Measurements from ENCODE around the gene ZDHHC21.

DNA sequence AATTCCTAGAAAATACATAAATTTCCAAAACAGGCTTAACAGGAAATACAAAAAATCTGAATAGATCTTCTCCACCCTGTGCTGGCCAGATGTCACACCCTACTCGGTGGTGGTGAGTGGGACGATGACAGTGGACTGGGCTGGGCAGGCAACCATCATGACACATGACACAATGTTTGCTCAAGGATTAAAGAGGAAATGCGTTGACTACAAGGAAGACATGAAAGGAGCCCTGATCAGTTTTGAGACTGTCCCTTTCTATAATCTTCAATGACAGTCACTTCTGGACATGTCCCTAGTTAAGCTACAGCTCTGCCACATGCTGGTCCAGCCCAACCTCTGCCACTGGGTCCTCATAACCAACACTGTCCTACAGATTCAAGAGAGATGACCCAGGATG, 99.8 kb downstream of the ZDHHC21 start:
- TF ChIP-seq, protein P1, sequence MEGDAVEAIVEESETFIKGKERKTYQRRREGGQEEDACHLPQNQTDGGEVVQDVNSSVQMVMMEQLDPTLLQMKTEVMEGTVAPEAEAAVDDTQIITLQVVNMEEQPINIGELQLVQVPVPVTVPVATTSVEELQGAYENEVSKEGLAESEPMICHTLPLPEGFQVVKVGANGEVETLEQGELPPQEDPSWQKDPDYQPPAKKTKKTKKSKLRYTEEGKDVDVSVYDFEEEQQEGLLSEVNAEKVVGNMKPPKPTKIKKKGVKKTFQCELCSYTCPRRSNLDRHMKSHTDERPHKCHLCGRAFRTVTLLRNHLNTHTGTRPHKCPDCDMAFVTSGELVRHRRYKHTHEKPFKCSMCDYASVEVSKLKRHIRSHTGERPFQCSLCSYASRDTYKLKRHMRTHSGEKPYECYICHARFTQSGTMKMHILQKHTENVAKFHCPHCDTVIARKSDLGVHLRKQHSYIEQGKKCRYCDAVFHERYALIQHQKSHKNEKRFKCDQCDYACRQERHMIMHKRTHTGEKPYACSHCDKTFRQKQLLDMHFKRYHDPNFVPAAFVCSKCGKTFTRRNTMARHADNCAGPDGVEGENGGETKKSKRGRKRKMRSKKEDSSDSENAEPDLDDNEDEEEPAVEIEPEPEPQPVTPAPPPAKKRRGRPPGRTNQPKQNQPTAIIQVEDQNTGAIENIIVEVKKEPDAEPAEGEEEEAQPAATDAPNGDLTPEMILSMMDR (IDR thresholded peaks at IDR 0.05; ENCODE audit: low read depth, low read length, poor library complexity, severe bottlenecking): no peak
- no peak for TF ChIP-seq EZH2phosphoT487 (IDR thresholded peaks at IDR 0.05; ENCODE audit: borderline replicate concordance, low read length)

Measured in DOHH2 (cell line).